ENCODE data around the gene ZNF648.

The ZNF648 gene

DNA sequence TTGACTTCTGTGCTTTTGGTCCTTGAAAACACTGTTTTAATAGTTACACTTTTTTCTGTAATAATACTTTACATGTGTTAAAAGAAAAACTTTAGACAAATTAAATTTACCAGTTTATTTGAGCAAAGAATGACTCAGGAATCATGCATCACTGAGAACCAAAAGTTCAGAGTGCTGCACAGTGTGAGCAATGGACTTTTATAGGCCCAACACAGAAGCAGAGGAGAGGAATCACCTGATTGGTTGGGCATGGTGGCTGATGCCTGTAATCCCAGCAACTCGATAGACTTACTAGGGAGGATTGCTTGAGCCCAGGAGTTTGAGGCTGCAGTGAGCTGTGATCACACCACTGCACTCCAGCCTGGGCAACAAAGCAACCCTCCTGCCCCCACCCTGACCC lies 29.3 kb downstream of the ZNF648 start:
- TF ChIP-seq, protein P1, sequence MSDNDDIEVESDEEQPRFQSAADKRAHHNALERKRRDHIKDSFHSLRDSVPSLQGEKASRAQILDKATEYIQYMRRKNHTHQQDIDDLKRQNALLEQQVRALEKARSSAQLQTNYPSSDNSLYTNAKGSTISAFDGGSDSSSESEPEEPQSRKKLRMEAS (IDR thresholded peaks at IDR 0.05) = no peak
- TF ChIP-seq YY1 (IDR thresholded peaks at IDR 0.05; ENCODE audit: low read depth) (no peak), FOXM1 (IDR thresholded peaks at IDR 0.05; ENCODE audit: borderline replicate concordance, low read depth) (no peak)

DNA sequence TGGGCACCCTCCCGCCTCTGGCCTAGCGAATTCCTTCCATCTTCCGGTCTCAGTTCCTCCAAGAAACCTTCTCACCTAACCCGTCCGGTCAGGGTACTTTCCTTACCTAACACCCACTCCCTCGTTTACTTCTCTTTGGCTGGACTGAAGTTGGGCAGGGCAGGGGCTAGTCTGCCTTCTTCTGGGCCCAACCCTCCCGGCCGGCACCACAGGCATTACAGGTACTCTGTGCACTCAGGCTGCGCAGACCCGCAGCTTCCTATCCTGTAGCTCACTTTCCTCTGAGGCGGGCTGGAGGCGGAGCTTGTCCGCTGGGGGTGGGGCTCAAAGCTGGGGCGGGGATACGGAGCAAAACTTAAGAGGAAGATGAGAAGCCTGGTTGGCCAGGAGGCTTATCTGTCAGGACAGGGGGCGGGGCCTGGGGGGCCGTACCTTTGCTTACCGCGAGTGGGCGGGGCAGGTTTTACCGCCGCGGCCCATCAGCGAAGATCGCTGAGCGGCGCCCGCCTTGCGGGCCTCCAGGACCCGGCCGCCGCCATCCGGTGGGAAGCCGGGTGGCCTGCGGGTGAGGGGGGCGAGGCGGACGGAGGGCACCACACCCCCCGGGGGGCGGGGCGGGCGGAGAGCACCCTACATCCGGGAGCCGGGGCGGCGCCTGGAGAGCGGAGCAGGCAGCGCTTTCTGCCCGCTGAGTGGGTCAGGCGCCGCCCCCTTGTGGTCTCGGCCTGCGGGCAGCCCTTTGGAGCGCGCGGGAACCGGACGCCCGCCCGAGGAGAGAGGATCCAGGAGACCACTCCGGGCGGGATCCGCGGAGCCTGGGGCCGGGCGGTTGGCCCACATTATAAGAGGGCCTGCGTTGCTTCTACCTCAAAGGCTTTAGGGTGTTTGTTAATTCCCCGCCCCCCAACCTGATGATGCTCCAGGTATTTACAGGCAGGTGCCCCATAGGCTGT lies 31.9 kb downstream of the ZNF648 start:
- TF ChIP-seq RAD21 (IDR thresholded peaks at IDR 0.05; ENCODE audit: low read depth) = no peak
- no peak for TF ChIP-seq CEBPB (IDR thresholded peaks at IDR 0.05)
- TF ChIP-seq YY1 (IDR thresholded peaks at IDR 0.05; ENCODE audit: low read depth) = no peak
- TF ChIP-seq FOXM1 (IDR thresholded peaks at IDR 0.05; ENCODE audit: borderline replicate concordance, low read depth) = no peak; the same call in 1 of the 2 replicates
- TF ChIP-seq, protein P1 (IDR thresholded peaks at IDR 0.05) = peak; percentile 24; the same call in 1 of the 2 replicates
- TF ChIP-seq, protein P2, sequence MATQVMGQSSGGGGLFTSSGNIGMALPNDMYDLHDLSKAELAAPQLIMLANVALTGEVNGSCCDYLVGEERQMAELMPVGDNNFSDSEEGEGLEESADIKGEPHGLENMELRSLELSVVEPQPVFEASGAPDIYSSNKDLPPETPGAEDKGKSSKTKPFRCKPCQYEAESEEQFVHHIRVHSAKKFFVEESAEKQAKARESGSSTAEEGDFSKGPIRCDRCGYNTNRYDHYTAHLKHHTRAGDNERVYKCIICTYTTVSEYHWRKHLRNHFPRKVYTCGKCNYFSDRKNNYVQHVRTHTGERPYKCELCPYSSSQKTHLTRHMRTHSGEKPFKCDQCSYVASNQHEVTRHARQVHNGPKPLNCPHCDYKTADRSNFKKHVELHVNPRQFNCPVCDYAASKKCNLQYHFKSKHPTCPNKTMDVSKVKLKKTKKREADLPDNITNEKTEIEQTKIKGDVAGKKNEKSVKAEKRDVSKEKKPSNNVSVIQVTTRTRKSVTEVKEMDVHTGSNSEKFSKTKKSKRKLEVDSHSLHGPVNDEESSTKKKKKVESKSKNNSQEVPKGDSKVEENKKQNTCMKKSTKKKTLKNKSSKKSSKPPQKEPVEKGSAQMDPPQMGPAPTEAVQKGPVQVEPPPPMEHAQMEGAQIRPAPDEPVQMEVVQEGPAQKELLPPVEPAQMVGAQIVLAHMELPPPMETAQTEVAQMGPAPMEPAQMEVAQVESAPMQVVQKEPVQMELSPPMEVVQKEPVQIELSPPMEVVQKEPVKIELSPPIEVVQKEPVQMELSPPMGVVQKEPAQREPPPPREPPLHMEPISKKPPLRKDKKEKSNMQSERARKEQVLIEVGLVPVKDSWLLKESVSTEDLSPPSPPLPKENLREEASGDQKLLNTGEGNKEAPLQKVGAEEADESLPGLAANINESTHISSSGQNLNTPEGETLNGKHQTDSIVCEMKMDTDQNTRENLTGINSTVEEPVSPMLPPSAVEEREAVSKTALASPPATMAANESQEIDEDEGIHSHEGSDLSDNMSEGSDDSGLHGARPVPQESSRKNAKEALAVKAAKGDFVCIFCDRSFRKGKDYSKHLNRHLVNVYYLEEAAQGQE (IDR thresholded peaks at IDR 0.05; ENCODE audit: low read depth) = 0 out of 2 replicates have a peak, but pooled peaks have one; percentile 1
- TF ChIP-seq NFIC (IDR thresholded peaks at IDR 0.05) = no peak
- TF ChIP-seq TEAD4 (IDR thresholded peaks at IDR 0.05) = peak; percentile 45
- TF ChIP-seq EP300 (IDR thresholded peaks at IDR 0.05; ENCODE audit: borderline replicate concordance) = 0 out of 2 replicates have a peak, but pooled peaks have one; percentile 8
- TF ChIP-seq, protein P3, sequence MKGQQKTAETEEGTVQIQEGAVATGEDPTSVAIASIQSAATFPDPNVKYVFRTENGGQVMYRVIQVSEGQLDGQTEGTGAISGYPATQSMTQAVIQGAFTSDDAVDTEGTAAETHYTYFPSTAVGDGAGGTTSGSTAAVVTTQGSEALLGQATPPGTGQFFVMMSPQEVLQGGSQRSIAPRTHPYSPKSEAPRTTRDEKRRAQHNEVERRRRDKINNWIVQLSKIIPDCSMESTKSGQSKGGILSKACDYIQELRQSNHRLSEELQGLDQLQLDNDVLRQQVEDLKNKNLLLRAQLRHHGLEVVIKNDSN (IDR thresholded peaks at IDR 0.05) = no peak
- peak; percentile 67 for TF ChIP-seq TAF1 (IDR thresholded peaks at IDR 0.05; ENCODE audit: low read depth)
- no peak for TF ChIP-seq EGR1 (IDR thresholded peaks at IDR 0.05)
- no peak for TF ChIP-seq CREB1 (IDR thresholded peaks at IDR 0.05; ENCODE audit: low read depth)
- TF ChIP-seq TCF12 (IDR thresholded peaks at IDR 0.05; ENCODE audit: low read depth) = no peak; the same call in 1 of the 2 replicates
- peak; percentile 45; the same call in 1 of the 2 replicates for TF ChIP-seq ZBTB7A (IDR thresholded peaks at IDR 0.05; ENCODE audit: low read depth)

DNA sequence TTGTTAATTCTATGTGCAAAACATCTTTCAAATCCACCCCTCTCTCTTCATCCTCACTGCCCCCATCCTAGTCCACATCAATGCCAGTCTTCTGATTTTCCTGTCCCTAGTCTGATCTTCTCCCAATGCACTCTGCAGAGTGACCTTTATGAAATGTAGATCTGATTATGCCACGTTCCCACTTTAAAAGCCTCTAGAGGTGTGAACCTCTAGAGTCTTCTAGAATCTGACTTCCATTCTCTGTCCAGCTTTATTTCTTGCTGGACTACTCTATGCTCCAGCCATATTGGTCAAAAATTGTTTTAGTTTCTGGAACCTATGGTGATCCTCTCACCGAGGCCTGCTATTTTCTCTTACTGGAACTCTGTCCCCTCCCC lies 32.5 kb downstream of the ZNF648 start:
- TF ChIP-seq, protein P2 (IDR thresholded peaks at IDR 0.05; ENCODE audit: low read depth) = peak; percentile 17; the same call in 1 of the 2 replicates
- no peak for TF ChIP-seq NFIC (IDR thresholded peaks at IDR 0.05)

DNA sequence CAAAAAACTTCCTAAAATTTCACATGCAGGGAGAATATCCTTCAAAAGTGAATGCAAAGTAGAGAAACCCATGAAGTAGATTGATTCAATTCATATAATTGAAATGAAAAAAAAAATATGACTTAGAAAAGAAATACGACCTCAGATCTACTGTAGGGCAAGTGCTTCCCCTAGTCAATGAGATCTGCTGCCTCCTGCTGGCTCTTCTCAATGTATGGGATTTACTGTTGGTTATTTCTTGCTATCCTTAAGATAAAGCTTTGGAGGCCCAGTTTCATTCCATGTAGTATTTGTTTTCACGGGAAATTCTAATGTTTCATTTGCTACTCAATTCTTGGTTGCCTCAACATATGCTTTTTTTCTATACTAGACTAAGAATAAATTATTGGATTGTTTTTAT lies 46.2 kb downstream of the ZNF648 start:
- TF ChIP-seq RAD21 (IDR thresholded peaks at IDR 0.05; ENCODE audit: low read depth) = no peak; the same call in 1 of the 2 replicates
- no peak for TF ChIP-seq TEAD4 (IDR thresholded peaks at IDR 0.05)
- no peak for TF ChIP-seq CREB1 (IDR thresholded peaks at IDR 0.05; ENCODE audit: low read depth)
- no peak for TF ChIP-seq EGR1 (IDR thresholded peaks at IDR 0.05)
- TF ChIP-seq YY1 (IDR thresholded peaks at IDR 0.05; ENCODE audit: low read depth) = no peak
- TF ChIP-seq, protein P1 (IDR thresholded peaks at IDR 0.05) = no peak

DNA sequence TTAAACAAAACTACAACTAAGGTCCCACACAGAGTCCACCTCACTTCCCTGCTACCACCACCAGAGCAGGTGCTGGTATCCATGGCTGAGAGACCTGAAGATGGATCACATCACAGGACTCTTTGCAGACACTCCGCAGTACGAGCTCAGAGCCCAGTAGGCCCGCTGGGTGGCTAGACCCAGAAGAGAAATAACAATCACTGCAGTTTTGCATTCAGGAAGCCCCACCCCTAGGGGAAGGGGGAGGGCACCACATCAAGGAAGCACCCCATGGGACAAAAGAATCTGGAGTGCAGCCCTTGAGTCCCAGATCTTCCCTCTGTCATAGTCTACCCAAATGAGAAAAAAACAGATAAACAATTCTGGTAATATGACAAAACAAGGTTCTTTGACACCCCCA lies 56.9 kb downstream of the ZNF648 start:
- no peak for TF ChIP-seq TCF12 (IDR thresholded peaks at IDR 0.05; ENCODE audit: low read depth)
- TF ChIP-seq, protein P1 (IDR thresholded peaks at IDR 0.05) = no peak
- no peak for TF ChIP-seq TAF1 (IDR thresholded peaks at IDR 0.05; ENCODE audit: low read depth)
- no peak for TF ChIP-seq CEBPB (IDR thresholded peaks at IDR 0.05)
- TF ChIP-seq, protein P3 (IDR thresholded peaks at IDR 0.05) = no peak
- TF ChIP-seq YY1 (IDR thresholded peaks at IDR 0.05; ENCODE audit: low read depth) = no peak
- TF ChIP-seq EGR1 (IDR thresholded peaks at IDR 0.05) = no peak
- no peak for TF ChIP-seq CREB1 (IDR thresholded peaks at IDR 0.05; ENCODE audit: low read depth)
- TF ChIP-seq RAD21 (IDR thresholded peaks at IDR 0.05; ENCODE audit: low read depth) = no peak
- TF ChIP-seq, protein P2 (IDR thresholded peaks at IDR 0.05; ENCODE audit: low read depth) = no peak
- no peak for TF ChIP-seq TEAD4 (IDR thresholded peaks at IDR 0.05)
- TF ChIP-seq NFIC (IDR thresholded peaks at IDR 0.05) = no peak
- TF ChIP-seq EP300 (IDR thresholded peaks at IDR 0.05; ENCODE audit: borderline replicate concordance) = no peak
- no peak for TF ChIP-seq FOXM1 (IDR thresholded peaks at IDR 0.05; ENCODE audit: borderline replicate concordance, low read depth)
- no peak for TF ChIP-seq ZBTB7A (IDR thresholded peaks at IDR 0.05; ENCODE audit: low read depth)
